Adipocyte (in vitro differentiated cells): Measurements from ENCODE around the gene CYP11A1.
A peak's percentile ranks its signal among the peaks of the same experiment; 100 is the strongest.

Source experiments
- DNase-seq: peaks from one replicate; pipeline ENCODE4 v3.0.0-alpha.2; 2015; ENCODE audit warnings: low read depth
- H3K27me3 ChIP-seq: replicated peaks from 2 replicates; pipeline ENCODE4 v1.7.0; 2013; ENCODE audit warnings: mild to moderate bottlenecking, low read length, moderate library complexity; ENCODE audit not compliant: control insufficient read depth, insufficient read depth
- H3K36me3 ChIP-seq: 2 replicates; pipeline ENCODE4 v1.7.0; 2013; ENCODE audit warnings: low read length, mild to moderate bottlenecking, moderate library complexity; ENCODE audit not compliant: control insufficient read depth, insufficient read depth, severe bottlenecking
- H3K4me1 ChIP-seq: 2 replicates; pipeline ENCODE4 v1.7.0; 2013; ENCODE audit warnings: mild to moderate bottlenecking, low read length, moderate library complexity; ENCODE audit not compliant: control insufficient read depth, insufficient read depth
- H3K4me3 ChIP-seq: 2 replicates; pipeline ENCODE4 v1.7.0; 2013; ENCODE audit warnings: mild to moderate bottlenecking, low read length, moderate library complexity
- H3K9ac ChIP-seq: 2 replicates; pipeline ENCODE4 v1.7.0; 2013; ENCODE audit warnings: mild to moderate bottlenecking, low read length, moderate library complexity
- H3K9me3 ChIP-seq: 2 replicates; pipeline ENCODE4 v1.7.0; 2013; ENCODE audit warnings: mild to moderate bottlenecking, low read length, moderate library complexity; ENCODE audit not compliant: control insufficient read depth

CYP11A1 gene

DNA sequence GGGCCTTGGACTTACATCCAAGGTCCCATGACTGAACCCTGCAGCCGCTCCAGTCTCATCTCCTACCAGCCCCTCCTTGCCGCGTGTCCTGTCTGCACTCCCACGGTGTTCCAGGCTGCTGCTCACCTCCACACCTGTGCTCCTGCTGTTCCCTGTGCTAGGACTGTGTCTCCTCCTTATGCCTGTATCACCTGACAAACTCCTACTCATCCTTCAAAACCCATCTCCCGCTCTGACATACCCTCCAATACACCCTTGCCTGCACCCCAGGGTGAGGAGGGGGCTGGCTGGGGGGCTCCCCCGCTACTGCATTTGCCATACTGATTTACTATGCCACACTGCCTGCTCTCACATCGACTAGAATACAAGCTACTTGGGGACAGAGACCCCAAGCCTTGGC, 53.6 kb downstream of the CYP11A1 start:
- Histone ChIP-seq H3K36me3 (no peaks in the 10 kb centered on the region), H3K9ac (no peak overlapping the region), H3K27me3 (peaks cover 4% of the 10 kb centered on the region), H3K4me1 (peaks cover 42% of the 10 kb centered on the region), H3K4me3 (no peak overlapping the region), H3K9me3 (no peaks in the 10 kb centered on the region)
- no peak for DNase-seq

DNA sequence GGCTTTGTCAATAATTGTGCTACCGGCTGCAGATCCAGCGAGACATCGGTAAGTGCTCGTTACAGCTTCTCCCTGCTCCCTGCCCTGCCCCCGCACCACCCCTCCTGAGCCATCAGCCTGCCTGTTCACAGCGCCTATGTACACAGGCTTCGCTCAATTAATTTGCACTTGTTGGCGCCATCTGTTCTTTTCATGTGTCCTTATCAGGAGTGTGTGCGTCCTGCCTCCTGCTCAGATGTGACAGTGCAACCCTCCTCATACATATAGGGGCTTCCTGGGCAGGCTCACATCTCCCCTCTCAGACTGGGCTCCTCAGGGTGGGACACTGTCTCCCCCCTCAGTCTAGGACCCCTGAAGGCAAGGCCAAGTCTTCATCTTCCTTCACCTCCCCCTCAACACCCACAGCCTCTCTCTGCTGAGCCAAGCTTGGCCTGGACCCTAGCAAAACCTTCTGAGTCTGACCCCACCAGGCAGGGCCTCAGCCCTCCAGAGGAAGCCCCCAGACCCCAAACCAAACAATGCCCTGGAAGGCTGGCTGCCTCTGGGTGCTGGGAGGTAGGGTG, 54.9 kb downstream of the CYP11A1 start:
- H3K9ac ChIP-seq = no peak overlapping the region
- DNase-seq = no peak
- H3K27me3 ChIP-seq = peaks cover 4% of the 10 kb centered on the region
- peaks cover 30% of the 10 kb centered on the region for H3K4me1 ChIP-seq
- H3K4me3 ChIP-seq = no peak overlapping the region
- H3K36me3 ChIP-seq = no peaks in the 10 kb centered on the region
- no peaks in the 10 kb centered on the region for H3K9me3 ChIP-seq

DNA sequence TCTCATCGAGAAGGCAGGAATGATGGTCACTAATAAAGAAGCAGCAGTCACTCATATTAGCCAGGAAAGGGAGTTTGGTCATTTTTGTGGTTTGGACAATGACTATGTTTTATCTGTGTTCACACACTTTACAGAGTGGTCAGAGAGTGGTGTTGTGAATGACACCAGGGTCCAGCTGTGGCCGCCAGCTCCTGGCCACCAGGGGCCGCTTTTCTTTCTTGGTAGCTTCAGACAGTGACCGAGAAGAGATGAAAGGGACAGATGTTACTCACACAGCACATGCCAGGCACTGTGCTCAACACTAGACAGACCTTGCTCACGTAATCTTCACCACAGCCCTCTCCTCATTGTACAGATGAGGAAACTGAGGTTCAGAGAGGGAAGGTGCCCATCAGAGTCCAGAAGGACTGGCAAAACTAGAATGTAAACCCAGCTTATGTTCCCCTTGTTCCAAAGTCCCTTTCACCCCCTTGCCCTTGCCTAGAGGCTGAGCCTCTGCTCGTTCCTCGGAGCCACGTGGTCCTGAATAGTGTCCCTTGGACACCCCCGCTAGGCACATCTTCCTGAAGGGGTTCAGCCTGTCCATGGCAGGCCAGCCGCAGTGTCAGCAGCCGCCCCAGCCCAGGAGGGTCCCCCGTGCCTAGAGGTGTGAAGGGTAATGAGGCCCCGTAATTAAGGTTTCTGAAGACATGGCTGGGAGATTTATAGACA, 55.6 kb downstream of the CYP11A1 start:
- Histone ChIP-seq H3K4me1 (peaks cover 24% of the 10 kb centered on the region), H3K36me3 (no peaks in the 10 kb centered on the region), H3K27me3 (peaks cover 9% of the 10 kb centered on the region), H3K9ac (no peak overlapping the region), H3K9me3 (no peaks in the 10 kb centered on the region), H3K4me3 (no peak overlapping the region)
- peak; percentile 30 for DNase-seq

DNA sequence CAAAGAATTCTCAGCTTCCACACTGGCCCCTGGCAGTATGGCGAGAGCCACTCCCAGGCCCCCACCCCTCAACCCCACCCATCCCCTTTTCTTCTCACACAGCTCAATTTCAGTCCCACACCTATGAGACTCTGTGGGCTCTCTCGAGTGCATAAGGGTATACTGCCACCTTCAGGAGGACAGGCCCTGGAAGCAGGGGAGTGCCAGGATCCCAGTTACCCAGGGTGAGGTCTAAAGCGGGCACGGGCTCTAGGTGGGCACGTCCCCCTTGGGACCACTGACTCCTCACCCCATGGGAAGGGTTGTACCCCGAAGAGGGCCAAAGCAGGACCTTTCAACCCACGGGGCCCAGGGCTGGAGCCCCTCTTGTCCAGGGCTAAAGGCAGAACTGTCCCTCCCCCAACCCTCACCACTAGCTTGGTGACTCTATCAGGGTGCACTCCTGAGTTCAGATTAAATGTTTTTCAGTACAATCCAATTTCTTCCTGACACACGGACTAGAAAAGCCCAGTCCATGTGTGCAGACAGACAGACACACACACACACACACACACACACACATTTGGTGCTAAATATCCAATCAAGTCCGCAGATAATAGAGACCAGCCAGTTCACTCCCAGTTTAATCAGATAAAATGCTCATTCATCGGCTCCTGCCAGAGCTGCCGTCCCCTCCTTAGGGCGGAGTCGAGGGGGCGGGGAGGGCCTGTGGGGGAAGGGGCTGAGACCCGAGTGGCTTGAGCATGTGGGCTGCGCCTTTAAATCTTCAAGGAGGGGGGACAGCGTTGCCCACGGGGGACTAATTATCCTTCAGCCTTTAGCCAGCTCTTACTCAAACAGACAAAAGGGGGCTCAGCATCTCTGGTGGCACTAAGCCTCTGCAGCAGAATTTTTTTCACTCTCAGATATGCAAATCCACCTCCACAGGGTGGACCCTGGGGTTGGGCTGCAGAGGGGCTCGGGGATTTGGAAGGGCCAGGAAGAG, 59.3 kb downstream of the CYP11A1 start:
- DNase-seq = peak; percentile 91
- Histone ChIP-seq H3K36me3 (no peaks in the 10 kb centered on the region), H3K9me3 (no peaks in the 10 kb centered on the region), H3K27me3 (peaks cover 26% of the 10 kb centered on the region), H3K9ac (no peak overlapping the region), H3K4me1 (peaks cover 3% of the 10 kb centered on the region), H3K4me3 (no peak overlapping the region)

DNA sequence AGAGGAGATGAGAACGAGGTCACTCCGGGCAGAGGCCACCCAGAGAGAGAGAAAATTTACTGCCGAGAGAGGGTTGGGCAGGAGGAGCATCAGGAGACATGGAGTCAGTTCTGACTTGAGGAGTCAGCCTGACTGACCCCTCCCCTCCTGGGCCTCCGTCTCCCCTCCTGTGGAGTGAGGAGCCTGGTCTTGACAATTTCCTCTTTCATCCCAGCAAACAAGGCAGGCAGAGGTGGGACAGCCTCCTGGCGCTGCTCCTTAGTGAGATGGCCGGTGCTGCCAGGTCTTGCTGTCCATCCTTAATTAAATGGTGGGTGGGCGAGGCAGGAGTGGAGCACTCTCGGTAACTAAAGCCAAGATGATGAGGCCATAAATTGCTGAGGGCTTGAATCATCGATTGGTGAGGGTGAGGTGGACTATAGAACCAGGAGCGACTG, 60.6 kb downstream of the CYP11A1 start:
- Histone ChIP-seq H3K4me3 (no peak overlapping the region), H3K36me3 (no peaks in the 10 kb centered on the region), H3K4me1 (peaks cover 3% of the 10 kb centered on the region), H3K9ac (no peak overlapping the region), H3K9me3 (no peaks in the 10 kb centered on the region), H3K27me3 (peaks cover 31% of the 10 kb centered on the region)
- DNase-seq = no peak

DNA sequence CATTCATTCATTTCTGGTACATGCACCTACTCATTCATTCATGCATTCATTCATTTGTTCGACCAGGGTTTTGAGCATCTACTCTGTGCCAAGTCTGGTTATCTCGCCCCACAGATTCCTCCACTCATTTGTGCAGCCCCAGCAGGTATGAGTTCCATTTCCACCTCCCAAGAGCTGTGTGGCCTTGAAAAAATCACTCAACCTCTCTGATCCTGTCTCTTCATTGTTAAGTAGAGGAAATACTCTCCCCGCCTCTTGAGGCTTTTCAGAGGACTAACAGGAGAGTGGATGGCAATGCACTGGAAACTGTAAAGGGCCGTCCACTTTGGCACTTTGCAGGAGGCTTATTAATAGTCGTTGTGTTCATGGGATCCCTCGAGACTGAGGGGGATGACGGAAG, 61.8 kb downstream of the CYP11A1 start:
- Histone ChIP-seq H3K9ac (no peak overlapping the region), H3K27me3 (peaks cover 42% of the 10 kb centered on the region), H3K36me3 (no peaks in the 10 kb centered on the region), H3K9me3 (no peaks in the 10 kb centered on the region), H3K4me1 (no peaks in the 10 kb centered on the region), H3K4me3 (no peak overlapping the region)
- no peak for DNase-seq

DNA sequence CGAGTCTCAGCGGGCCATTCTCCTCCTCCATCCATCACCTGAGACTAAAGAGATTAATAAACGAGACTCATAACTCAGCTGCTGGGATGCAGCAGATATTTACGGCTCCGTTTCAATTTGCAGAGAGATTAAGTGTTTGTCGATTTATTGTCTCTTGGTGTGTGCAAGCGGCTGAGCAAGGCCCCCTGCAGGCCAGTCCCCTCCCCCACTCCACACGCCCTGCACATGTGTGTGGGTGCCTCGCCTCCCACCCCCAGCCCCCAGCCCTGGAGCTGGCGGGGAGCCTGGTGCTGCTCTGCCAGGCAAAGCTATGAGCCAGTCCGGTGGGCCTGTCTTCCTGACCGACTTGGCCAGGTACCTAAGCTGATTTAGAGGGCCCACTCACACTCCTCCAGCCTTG, 63.0 kb downstream of the CYP11A1 start:
- Histone ChIP-seq H3K4me3 (no peak overlapping the region), H3K9me3 (no peaks in the 10 kb centered on the region), H3K9ac (no peak overlapping the region), H3K36me3 (no peaks in the 10 kb centered on the region), H3K27me3 (peaks cover 54% of the 10 kb centered on the region), H3K4me1 (no peaks in the 10 kb centered on the region)
- DNase-seq = no peak

DNA sequence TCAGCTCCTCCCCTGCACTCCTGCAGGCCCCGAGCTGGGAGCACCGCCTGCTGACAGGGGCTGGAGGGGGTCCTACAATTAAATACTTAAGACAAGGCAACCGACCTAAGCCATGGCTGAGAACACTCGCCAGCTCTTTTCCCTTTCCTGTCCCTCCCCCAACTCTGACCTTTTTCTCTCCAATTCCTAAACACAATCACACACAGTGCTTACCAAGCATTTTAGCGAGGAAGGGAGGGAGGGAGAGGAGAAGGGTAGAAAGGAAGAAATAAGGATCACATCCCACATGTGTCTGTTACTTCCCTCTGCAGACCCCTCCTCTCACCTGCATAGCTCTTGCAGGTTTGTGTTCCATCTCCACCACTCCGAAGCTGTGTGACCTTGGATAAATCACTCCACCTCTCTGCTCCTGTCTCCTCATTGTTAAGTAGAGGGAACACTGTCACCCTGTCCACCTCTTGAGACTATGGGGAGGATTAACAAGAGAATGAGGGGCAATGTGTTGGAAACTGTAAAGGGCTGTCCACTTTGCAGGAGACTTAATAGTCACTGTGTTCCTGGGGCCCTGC, 63.6 kb downstream of the CYP11A1 start:
- no peaks in the 10 kb centered on the region for H3K4me1 ChIP-seq
- no peaks in the 10 kb centered on the region for H3K36me3 ChIP-seq
- H3K27me3 ChIP-seq = peaks cover 60% of the 10 kb centered on the region
- no peak overlapping the region for H3K9ac ChIP-seq
- DNase-seq = no peak
- H3K4me3 ChIP-seq = no peak overlapping the region
- H3K9me3 ChIP-seq = no peaks in the 10 kb centered on the region

DNA sequence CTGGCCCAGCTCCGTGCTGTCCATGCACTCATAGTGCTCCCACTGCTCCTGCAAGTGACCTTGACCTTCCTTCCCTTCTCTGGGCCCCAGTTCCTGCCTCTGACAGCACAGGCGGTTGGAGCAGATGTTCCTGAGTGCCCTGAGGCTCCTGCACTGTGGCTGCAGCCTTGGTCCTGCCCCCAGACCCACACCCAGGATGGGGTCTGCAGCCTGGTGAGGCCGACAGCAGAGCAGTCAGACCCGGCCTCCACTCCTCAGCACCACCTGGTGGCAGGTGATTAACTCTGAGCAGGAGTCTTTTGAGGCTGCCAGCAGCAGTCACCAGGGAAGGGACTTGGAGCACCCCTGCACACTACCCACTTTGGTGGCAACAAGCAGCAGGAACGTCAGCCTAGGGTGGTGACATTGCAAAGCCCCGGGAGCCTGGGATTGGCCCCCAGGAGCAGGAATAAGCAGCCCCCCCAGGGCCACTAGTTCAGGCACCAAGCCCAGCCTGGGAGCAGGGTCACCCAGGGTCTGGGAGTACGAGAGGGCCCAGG, 64.6 kb downstream of the CYP11A1 start:
- no peaks in the 10 kb centered on the region for H3K4me1 ChIP-seq
- H3K27me3 ChIP-seq = peaks cover 62% of the 10 kb centered on the region
- no peak overlapping the region for H3K9ac ChIP-seq
- DNase-seq = peak; percentile 63
- H3K9me3 ChIP-seq = no peaks in the 10 kb centered on the region
- no peaks in the 10 kb centered on the region for H3K36me3 ChIP-seq
- H3K4me3 ChIP-seq = no peak overlapping the region

DNA sequence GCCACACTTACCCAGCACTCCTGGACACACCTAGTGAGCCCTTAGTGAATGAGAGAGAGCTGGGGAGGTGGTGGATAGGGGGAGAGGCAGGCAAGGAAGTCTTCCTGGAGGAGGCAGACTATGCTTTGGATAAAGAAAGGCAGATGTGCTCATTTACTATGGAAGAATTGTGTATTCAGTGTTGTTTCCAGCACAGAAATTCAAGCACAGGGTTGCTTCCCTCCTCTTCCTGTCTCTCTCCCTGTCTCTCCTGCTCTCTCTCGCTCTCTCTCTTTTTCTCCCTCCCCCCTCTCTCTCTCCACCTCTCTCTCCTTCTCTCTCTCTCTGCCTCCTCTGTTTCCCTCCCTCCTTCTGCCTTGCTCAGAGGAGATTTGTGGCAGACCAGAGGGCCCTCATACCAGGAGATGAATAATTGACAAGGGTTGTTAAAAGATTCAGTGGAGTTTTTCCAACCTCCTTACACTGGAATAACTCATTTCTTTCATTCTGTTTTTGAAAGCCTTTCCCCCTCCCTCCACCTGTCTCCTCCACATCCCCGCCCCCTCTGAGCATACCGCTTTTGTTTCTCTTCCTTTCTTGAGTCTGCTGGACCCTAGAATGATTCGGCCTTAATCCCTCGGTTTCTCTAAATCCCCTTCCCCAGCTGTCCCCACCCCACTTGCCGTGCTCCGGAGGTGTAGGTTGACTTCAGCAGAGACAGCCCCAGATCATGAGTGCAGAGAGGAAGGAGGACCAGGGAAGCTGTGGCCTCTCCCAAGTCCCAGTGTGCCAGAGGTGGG, 65.7 kb downstream of the CYP11A1 start:
- no peaks in the 10 kb centered on the region for H3K4me1 ChIP-seq
- H3K9me3 ChIP-seq = no peaks in the 10 kb centered on the region
- H3K4me3 ChIP-seq = no peak overlapping the region
- no peak overlapping the region for H3K9ac ChIP-seq
- peaks cover 66% of the 10 kb centered on the region for H3K27me3 ChIP-seq
- DNase-seq = no peak
- H3K36me3 ChIP-seq = no peaks in the 10 kb centered on the region
